ENCODE data around the gene SKAP2.

SKAP2 gene

DNA sequence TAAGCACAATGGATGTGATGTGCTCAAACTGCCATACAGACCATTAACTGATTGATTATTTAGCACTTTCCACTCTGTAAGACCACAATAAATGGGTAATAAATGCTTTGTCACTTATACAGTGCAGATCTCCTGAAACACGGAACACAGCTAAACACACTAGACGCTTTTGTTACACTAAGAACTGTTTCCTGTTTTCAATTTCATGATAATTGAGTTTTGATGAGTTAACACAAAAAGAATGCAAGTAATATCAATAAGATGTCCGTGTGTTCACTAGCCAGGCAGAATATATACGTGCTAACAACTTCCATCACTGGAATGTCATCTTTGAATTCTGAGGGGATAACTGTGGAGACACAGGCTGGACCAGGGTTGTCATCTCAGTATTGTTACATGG is 178.8 kb downstream of the SKAP2 start:
- no peak for DNase-seq (ENCODE audit: low read depth, low spot score)
- Histone ChIP-seq H3K27ac (ENCODE audit: low read length) (no peak overlapping the region), H3K4me1 (ENCODE audit: control insufficient read depth, insufficient read depth, low read length) (no peaks in the 10 kb centered on the region), H3K9me3 (ENCODE audit: control insufficient read depth, insufficient read depth, low read length) (no peaks in the 10 kb centered on the region), H3K36me3 (ENCODE audit: control insufficient read depth, insufficient read depth, low read length) (no peaks in the 10 kb centered on the region), H3K27me3 (ENCODE audit: control insufficient read depth, insufficient read depth, low read length) (no peaks in the 10 kb centered on the region), H3K4me3 (ENCODE audit: low read length) (no peak overlapping the region)
- no CpG with 5 or more reads among the region's 4 CpGs for WGBS (ENCODE audit: insufficient coverage, insufficient read length)

DNA sequence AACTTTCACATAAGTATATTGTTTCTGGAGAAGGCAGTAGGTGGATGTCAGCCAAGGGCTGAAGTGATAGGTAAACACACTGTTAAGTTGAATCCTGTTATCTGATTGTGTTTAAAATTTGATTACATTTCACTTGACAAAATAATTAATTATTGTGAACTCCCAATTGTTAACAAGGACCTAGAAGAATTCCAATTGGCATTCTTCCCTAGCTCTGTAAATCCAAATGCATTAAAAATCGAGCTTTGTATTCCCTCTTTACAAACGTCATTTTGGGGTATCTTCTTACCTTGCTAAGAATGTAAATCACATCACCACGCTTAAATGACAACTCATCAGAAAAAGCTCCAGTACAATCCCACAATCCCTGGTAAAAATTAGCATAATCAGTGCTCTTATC is 179.9 kb downstream of the SKAP2 start:
- no CpG with 5 or more reads among the region's 3 CpGs for WGBS (ENCODE audit: insufficient coverage, insufficient read length)
- Histone ChIP-seq H3K9me3 (ENCODE audit: control insufficient read depth, insufficient read depth, low read length) (no peaks in the 10 kb centered on the region), H3K4me3 (ENCODE audit: low read length) (no peak overlapping the region), H3K36me3 (ENCODE audit: control insufficient read depth, insufficient read depth, low read length) (no peaks in the 10 kb centered on the region), H3K27ac (ENCODE audit: low read length) (no peak overlapping the region), H3K4me1 (ENCODE audit: control insufficient read depth, insufficient read depth, low read length) (no peaks in the 10 kb centered on the region), H3K27me3 (ENCODE audit: control insufficient read depth, insufficient read depth, low read length) (no peaks in the 10 kb centered on the region)
- no peak for DNase-seq (ENCODE audit: low read depth, low spot score)

DNA sequence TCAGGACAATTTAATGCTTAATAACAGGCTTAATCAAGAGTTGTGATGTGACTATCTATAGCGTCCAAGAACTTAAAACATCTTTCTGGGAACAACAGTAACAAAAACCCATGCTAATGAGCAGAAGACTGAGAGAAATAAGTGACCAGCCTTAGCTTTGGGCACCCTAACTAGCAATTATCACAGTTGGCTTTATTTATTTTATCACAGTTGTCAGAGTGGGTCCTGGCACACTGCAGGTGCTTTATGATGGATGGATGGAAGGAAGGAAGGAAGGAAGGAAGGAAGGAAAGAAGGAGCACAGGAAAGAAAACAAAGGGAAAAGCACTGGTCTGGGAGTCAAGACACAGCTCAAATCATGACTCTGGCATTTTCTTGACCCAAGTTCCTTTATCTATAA is 181.1 kb downstream of the SKAP2 start:
- WGBS (ENCODE audit: insufficient coverage, insufficient read length), result no CpG with 5 or more reads among the region's 1 CpG
- H3K27me3 ChIP-seq (ENCODE audit: control insufficient read depth, insufficient read depth, low read length), result no peaks in the 10 kb centered on the region
- no peak for DNase-seq (ENCODE audit: low read depth, low spot score)
- no peaks in the 10 kb centered on the region for H3K9me3 ChIP-seq (ENCODE audit: control insufficient read depth, insufficient read depth, low read length)
- no peak overlapping the region for H3K27ac ChIP-seq (ENCODE audit: low read length)
- no peak overlapping the region for H3K4me3 ChIP-seq (ENCODE audit: low read length)
- H3K4me1 ChIP-seq (ENCODE audit: control insufficient read depth, insufficient read depth, low read length), result no peaks in the 10 kb centered on the region
- H3K36me3 ChIP-seq (ENCODE audit: control insufficient read depth, insufficient read depth, low read length), result no peaks in the 10 kb centered on the region

DNA sequence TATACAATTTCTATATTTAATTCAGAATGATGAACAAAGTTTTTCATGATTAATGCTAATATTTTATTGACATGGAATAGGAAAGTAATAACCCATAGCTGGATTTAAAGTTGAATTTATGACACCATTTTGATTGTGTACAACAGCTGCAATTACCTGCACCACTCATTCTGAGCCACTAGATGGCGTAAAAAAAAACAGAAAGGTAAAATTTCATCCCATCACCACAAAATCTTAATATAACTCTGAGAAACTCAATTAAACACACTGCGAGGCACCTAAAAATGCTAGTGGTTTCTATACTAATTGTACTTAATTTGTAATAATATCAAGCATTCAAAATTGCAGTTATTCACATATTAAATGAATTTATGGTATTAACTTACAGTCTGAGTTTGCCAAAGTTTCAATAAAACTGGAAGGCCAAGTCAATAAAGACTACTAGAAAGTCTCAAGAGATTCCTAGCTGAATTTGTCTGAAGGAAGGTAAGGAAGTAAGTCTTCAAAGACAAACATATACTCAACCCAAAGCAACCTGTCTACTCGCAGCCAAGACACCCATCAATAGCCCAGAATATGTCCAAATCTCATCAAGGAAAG is 182.5 kb downstream of the SKAP2 start:
- Histone ChIP-seq H3K4me1 (ENCODE audit: control insufficient read depth, insufficient read depth, low read length) (no peaks in the 10 kb centered on the region), H3K27me3 (ENCODE audit: control insufficient read depth, insufficient read depth, low read length) (no peaks in the 10 kb centered on the region), H3K9me3 (ENCODE audit: control insufficient read depth, insufficient read depth, low read length) (no peaks in the 10 kb centered on the region), H3K4me3 (ENCODE audit: low read length) (no peak overlapping the region), H3K27ac (ENCODE audit: low read length) (no peak overlapping the region), H3K36me3 (ENCODE audit: control insufficient read depth, insufficient read depth, low read length) (no peaks in the 10 kb centered on the region)
- DNase-seq (ENCODE audit: low read depth, low spot score), result no peak
- no CpG with 5 or more reads among the region's 3 CpGs for WGBS (ENCODE audit: insufficient coverage, insufficient read length)

DNA sequence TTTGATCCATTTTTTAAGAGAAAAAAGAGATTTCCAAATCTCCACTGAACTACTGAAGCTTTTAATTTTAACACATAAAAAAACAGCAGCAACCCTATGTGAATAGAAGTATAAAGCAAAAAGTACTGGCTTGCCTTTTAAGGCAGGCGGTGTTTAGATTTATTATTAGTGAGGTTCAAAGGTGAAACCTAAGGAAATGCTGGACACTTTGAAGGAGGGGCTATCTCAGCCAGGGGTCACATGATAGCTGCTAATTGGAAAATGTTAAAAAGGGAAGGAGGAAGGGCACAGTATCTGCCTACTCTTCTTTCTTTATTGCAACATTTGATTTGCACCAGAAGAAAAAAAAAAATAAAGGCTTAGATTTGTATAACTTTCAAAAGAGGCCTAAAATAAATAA is 183.8 kb downstream of the SKAP2 start:
- Histone ChIP-seq H3K9me3 (ENCODE audit: control insufficient read depth, insufficient read depth, low read length) (no peaks in the 10 kb centered on the region), H3K27ac (ENCODE audit: low read length) (no peak overlapping the region), H3K27me3 (ENCODE audit: control insufficient read depth, insufficient read depth, low read length) (no peaks in the 10 kb centered on the region), H3K4me3 (ENCODE audit: low read length) (no peak overlapping the region), H3K4me1 (ENCODE audit: control insufficient read depth, insufficient read depth, low read length) (no peaks in the 10 kb centered on the region), H3K36me3 (ENCODE audit: control insufficient read depth, insufficient read depth, low read length) (no peaks in the 10 kb centered on the region)
- no CpG with 5 or more reads among the region's 1 CpG for WGBS (ENCODE audit: insufficient coverage, insufficient read length)
- no peak for DNase-seq (ENCODE audit: low read depth, low spot score)

DNA sequence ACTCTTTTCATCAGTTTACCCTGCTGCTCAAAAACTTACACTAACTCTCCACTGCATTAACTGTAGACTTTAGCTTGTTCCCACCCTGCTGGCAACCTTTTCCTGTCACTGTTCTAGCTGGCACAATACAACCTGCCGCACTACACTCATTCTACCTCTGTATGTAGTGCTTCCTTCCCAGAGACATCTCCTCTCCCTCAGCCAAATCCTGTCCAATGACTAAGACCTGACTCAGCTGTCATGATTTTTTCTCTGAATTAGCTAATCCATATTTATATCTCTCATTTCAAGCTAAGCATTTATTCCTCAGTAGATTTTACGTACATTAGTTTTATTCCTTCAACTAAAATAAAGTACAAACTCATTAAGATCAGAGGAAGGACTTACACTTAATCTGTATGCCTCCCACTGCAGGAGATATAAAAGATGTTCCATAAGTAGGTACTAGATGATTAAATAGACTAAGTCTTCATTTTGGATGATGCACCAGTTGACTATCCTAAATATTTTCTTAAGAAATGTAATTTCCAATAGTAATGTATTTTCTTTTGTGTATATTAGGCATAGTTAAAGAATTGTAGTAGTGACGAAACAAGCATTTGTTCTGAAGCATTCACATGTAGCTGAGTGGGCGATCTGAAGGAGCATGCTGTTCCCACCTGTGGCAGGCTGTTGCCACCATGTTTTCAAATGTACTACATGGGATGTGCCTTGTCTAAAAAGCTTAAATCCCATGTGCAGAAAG is 189.1 kb downstream of the SKAP2 start:
- Histone ChIP-seq H3K27ac (ENCODE audit: low read length) (no peak overlapping the region), H3K4me1 (ENCODE audit: control insufficient read depth, insufficient read depth, low read length) (no peaks in the 10 kb centered on the region), H3K27me3 (ENCODE audit: control insufficient read depth, insufficient read depth, low read length) (no peaks in the 10 kb centered on the region), H3K36me3 (ENCODE audit: control insufficient read depth, insufficient read depth, low read length) (no peaks in the 10 kb centered on the region), H3K4me3 (ENCODE audit: low read length) (no peak overlapping the region), H3K9me3 (ENCODE audit: control insufficient read depth, insufficient read depth, low read length) (no peaks in the 10 kb centered on the region)
- 100% methylated on average over 1 of the region's 4 CpGs for WGBS (ENCODE audit: insufficient coverage, insufficient read length)
- no peak for DNase-seq (ENCODE audit: low read depth, low spot score)

DNA sequence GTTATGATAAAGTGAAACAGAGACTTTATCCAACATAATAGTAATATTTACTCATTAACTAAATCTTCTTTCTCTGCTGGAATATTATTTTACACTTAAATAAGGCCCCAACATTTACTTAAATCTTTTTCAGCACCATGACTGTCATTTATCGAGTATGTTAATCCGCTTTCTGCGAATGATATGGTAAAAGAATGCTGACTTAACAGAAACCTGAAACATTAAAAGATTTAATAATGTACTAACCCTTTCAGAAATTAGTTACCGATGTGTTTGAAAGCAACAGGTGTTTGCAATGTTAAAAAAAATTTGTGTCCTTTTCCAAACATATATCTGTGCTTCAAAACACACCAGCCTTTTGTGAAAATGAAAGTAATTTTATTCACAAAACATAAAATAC is 190.5 kb downstream of the SKAP2 start:
- Histone ChIP-seq H3K27me3 (ENCODE audit: control insufficient read depth, insufficient read depth, low read length) (no peaks in the 10 kb centered on the region), H3K9me3 (ENCODE audit: control insufficient read depth, insufficient read depth, low read length) (no peaks in the 10 kb centered on the region), H3K36me3 (ENCODE audit: control insufficient read depth, insufficient read depth, low read length) (no peaks in the 10 kb centered on the region), H3K4me3 (ENCODE audit: low read length) (no peak overlapping the region), H3K27ac (ENCODE audit: low read length) (no peak overlapping the region), H3K4me1 (ENCODE audit: control insufficient read depth, insufficient read depth, low read length) (no peaks in the 10 kb centered on the region)
- DNase-seq (ENCODE audit: low read depth, low spot score), result no peak
- WGBS (ENCODE audit: insufficient coverage, insufficient read length), result no CpG with 5 or more reads among the region's 4 CpGs

DNA sequence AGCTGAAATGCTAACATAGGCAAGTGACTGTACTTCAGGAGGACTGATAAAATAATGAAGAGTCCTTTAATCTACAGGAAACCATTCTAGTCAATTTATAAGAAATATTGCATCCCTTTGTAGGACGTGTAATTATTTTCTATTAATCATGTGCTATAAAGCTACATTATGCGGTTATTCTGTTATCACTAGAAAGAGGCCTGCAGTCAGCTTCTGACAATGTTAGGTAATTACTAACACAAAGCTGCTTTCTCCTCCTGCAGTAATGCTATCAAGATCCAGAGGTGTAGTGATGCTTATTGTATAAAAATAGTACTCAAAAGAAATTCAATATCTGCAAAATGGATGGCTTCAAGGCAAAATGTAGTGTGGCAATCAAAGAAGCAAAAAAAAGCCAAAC is 191.1 kb downstream of the SKAP2 start:
- no peak overlapping the region for H3K27ac ChIP-seq (ENCODE audit: low read length)
- no CpG with 5 or more reads among the region's 2 CpGs for WGBS (ENCODE audit: insufficient coverage, insufficient read length)
- no peaks in the 10 kb centered on the region for H3K36me3 ChIP-seq (ENCODE audit: control insufficient read depth, insufficient read depth, low read length)
- H3K9me3 ChIP-seq (ENCODE audit: control insufficient read depth, insufficient read depth, low read length), result no peaks in the 10 kb centered on the region
- H3K27me3 ChIP-seq (ENCODE audit: control insufficient read depth, insufficient read depth, low read length), result no peaks in the 10 kb centered on the region
- no peak for DNase-seq (ENCODE audit: low read depth, low spot score)
- no peaks in the 10 kb centered on the region for H3K4me1 ChIP-seq (ENCODE audit: control insufficient read depth, insufficient read depth, low read length)
- H3K4me3 ChIP-seq (ENCODE audit: low read length), result no peak overlapping the region

DNA sequence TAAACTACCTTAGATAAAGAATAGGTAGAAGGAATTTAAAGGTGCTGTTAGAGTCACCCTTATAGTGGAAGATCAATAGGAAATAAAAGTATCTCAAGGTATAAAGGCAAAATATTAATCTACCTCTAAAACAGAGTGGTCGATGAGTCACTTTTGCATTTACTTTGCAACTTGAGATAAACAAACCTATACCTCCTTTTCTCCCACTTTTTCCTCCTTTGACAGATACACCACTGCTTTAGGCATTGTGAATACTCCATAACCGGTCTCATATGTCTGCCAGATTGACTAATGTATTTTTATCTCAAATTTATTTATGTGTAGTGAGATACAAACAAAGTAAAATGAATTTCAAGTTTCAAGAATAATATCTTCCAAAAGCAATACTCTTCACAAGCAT is 193.5 kb downstream of the SKAP2 start:
- no peak overlapping the region for H3K4me3 ChIP-seq (ENCODE audit: low read length)
- no peak overlapping the region for H3K27ac ChIP-seq (ENCODE audit: low read length)
- no peaks in the 10 kb centered on the region for H3K27me3 ChIP-seq (ENCODE audit: control insufficient read depth, insufficient read depth, low read length)
- DNase-seq (ENCODE audit: low read depth, low spot score), result no peak
- H3K36me3 ChIP-seq (ENCODE audit: control insufficient read depth, insufficient read depth, low read length), result no peaks in the 10 kb centered on the region
- no peaks in the 10 kb centered on the region for H3K4me1 ChIP-seq (ENCODE audit: control insufficient read depth, insufficient read depth, low read length)
- no CpG with 5 or more reads among the region's 2 CpGs for WGBS (ENCODE audit: insufficient coverage, insufficient read length)
- no peaks in the 10 kb centered on the region for H3K9me3 ChIP-seq (ENCODE audit: control insufficient read depth, insufficient read depth, low read length)

DNA sequence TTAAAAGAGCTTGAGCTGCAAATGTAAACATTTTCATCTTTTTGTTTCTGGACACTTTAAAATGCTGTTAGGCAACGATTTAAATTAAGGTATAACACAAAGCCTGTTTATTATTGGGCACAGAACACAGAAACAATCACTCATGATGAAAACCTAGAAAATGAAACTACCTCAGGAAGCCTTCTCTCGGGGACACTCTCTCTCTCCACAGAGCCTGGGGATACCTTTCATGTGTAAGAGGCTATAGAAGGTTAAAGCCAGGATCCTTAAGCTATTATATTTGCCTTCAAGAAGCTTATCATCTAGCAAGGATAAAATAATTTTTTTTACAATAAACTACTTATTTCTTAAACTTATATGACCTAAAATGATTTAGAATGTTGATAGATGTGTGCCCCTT is 194.1 kb downstream of the SKAP2 start:
- Histone ChIP-seq H3K9me3 (ENCODE audit: control insufficient read depth, insufficient read depth, low read length) (no peaks in the 10 kb centered on the region), H3K36me3 (ENCODE audit: control insufficient read depth, insufficient read depth, low read length) (no peaks in the 10 kb centered on the region), H3K27ac (ENCODE audit: low read length) (no peak overlapping the region), H3K27me3 (ENCODE audit: control insufficient read depth, insufficient read depth, low read length) (no peaks in the 10 kb centered on the region), H3K4me3 (ENCODE audit: low read length) (no peak overlapping the region), H3K4me1 (ENCODE audit: control insufficient read depth, insufficient read depth, low read length) (no peaks in the 10 kb centered on the region)
- no CpG with 5 or more reads among the region's 2 CpGs for WGBS (ENCODE audit: insufficient coverage, insufficient read length)
- no peak for DNase-seq (ENCODE audit: low read depth, low spot score)

DNA sequence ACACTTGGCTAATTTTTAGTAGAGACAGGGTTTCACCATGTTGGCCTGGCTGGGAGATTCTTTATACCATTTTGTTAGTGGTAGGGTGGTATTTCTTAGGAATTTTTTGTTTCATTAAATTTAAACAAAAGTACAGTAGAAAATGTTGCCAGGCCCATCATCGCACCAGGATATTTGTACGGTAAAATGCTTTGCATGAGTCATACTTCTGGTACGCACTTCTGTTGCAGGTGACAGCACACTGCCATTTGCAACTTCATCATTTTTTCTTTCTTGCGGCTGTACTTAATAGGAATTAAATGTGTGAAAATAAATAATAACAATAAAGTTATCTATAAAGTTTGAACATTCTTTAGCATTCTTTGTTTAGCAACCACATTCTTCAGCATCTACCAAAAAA is 195.6 kb downstream of the SKAP2 start:
- H3K36me3 ChIP-seq (ENCODE audit: control insufficient read depth, insufficient read depth, low read length), result no peaks in the 10 kb centered on the region
- no peak for DNase-seq (ENCODE audit: low read depth, low spot score)
- H3K9me3 ChIP-seq (ENCODE audit: control insufficient read depth, insufficient read depth, low read length), result no peaks in the 10 kb centered on the region
- no CpG with 5 or more reads among the region's 4 CpGs for WGBS (ENCODE audit: insufficient coverage, insufficient read length)
- no peak overlapping the region for H3K4me3 ChIP-seq (ENCODE audit: low read length)
- H3K27ac ChIP-seq (ENCODE audit: low read length), result no peak overlapping the region
- H3K27me3 ChIP-seq (ENCODE audit: control insufficient read depth, insufficient read depth, low read length), result no peaks in the 10 kb centered on the region
- H3K4me1 ChIP-seq (ENCODE audit: control insufficient read depth, insufficient read depth, low read length), result no peaks in the 10 kb centered on the region
